Activated effector memory CD4-positive, alpha-beta T cell treated with Interleukin-2 at 50 U/mL for 16 hours (primary cell): Measurements from ENCODE around the gene RHCG.
"Not testable (repeated sequence)": the region's sequence is repeated elsewhere in the genome, so short reads cannot be mapped to it uniquely, and the experiment has no call there.

Experiments
- DNase-seq: peaks from one replicate; pipeline ENCODE4 v3.0.0-alpha.2; 2020

Gene RHCG

GRCh38 chr15:89475661-89476060 lies 20.7 kb downstream of the RHCG start:
- no peak for DNase-seq

DNA sequence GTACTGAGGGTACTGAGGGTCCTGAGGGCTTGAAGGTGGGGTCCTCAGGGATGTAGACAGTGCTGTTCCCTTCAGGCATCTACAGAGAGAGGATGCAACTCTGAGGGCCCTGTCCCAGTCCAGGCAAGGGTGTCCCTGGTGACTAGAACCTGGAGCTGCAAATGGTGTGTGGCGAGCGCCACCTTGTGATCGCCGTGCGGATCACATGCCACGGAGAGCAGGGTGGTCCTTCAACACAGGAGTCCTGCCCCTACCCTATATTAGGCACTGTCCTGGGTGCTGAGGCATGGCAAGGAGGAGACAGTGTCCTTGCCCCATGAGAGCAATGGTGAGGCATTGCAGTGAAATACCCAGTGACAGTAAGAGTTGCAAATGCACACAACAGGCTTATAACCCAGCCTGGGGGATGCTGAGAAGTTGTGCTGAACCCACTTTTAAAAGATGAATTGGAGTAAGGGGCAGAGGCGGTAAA lies 23.6 kb downstream of the RHCG start:
- no peak for DNase-seq

- no peak for DNase-seq
Observed at GRCh38 chr15:89469426-89470096, 26.8 kb downstream of the RHCG start.

- not testable (repeated sequence) for DNase-seq
Observed at GRCh38 chr15:89468813-89469212, 27.6 kb downstream of the RHCG start.

DNA sequence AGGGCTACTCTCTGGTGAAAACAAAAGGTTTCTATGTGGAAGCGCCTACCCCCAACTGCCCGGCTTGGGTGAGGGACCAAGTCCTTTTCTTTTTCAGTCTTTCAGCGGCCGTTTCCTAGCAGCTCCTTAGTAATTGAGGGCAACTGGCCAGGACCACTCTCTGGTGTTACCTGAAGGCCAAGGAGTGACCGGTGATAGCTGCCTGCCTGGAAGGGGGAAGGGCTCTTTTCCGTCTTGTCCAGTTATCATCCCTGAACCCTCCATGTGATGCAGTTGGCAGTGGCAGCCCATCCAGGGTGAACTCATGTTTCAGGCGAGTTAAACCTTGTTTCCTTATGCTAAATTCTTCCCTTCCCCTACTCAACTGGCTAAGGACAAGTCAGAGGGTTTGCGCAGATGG lies 33.3 kb downstream of the RHCG start:
- DNase-seq: no peak

GRCh38 chr15:89462198-89462912 lies 34.0 kb downstream of the RHCG start:
- no peak for DNase-seq

GRCh38 chr15:89461386-89461785 lies 35.0 kb downstream of the RHCG start:
- DNase-seq: no peak

GRCh38 chr15:89460048-89460447 lies 36.3 kb downstream of the RHCG start:
- no peak for DNase-seq

DNA sequence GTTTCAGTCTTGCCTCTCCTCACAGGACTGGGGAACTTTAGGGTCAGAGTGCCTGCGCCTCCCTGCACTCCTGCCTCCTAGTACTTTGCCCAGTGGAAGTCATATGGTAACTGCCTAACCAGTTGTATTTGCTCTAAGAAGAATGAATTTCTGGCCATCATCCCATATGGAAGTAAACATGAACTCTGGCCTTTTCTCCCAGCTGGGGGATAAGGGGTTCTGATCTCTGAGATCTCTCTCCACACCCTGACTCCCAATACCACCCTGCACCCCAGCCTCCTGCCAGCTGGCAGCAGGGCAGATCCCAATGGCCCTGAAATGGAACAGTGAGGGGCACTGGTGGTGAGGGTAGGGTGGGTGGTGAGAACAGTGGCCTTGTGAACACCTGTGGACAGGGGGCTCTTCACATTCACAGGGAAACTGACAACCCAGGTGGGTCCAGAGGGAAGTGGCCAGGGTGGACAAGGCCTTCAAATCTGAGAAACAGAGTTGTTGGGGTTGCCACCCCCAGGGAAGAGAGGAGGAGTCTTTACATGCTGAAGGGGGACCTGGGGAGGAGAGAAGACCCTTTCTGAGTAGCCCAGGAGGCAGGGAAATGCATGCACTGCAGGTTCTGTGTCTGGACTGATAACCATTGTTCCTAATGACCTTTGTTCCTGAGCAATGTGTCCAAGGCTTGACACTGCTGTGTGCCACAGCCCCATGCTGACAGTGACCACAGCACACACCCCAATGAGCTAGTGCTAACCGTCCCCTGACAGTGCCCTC lies 36.9 kb downstream of the RHCG start:
- DNase-seq: no peak

DNA sequence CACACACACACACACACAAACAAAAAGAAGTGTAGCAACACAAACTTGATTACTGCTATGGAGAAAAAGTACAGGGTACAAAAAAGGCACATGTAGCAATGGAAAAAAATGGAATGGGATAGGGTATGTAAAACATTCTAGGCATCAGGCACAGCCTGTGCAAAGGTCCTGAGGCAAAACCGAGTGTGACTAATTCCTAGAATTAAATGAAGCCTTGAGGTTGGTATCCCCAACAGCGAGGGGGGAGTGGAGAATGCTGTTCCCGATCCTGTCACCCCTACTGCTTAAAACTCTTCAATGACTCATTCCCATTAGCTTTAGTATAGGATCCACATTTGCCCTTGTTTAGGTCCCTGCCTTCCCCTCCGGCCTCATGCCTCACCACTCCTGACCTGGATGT lies 37.9 kb downstream of the RHCG start:
- no peak for DNase-seq

DNA sequence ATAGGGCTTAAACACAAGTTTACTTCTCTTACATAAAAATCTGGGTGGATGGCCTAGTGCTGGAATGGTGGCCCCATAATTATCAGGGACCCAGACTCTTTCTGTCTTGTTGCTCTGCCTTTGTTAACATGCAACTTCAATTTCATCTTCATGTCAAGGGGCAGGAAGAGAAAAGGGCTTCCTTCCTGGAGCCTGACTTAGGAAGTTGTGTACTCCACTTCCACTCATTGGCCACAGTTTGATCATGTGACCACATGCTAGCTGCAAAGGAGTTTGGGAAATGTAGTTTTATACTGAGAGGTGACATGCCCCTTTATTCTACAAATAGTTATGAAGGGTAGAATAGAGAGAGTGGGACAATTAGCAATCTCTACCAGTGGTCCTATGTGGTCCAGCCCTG lies 39.3 kb downstream of the RHCG start:
- DNase-seq: no peak

DNA sequence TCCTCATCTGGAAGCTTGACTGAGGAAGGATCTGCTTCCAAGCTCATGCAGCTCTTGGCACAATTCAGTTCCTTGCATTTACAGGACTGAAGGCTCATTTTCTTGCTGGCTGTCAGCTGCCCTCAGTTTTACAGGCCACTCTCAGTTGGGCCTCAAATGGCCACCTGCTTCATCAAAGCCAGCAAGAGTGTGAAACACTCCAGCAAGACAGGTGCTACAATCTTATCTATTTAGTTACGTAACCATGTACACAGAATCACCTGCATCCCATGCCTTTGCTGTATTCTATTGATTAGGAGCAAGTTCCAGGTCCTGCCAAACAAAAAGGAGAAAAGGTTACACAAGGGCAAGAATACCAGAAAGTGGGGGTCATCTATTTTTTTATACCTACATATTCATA lies 40.8 kb downstream of the RHCG start:
- no peak for DNase-seq

DNA sequence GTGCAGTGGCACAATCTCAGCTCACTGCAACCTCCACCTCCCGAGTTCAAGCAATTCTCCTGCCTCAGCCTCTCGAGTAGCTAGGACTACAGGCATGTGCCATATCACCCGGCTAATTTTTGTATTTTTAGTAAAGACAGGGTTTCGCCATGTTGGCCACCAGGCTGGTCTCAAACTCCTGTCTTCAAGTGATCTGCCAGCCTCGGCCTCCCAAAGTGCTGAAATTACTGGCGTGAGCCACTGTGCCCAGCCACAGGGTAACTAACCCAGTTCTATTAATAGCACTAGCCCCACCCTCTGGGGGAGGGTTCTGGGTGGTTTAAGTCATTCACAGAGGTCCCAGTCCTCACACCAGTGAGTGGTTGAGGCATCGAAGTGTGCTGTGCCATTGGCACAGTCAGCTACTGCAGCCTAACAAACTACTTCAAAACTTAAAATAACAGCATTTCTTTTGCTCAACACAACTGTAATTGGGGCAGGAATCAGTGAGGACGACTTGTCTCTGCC lies 44.0 kb downstream of the RHCG start:
- no peak for DNase-seq

DNA sequence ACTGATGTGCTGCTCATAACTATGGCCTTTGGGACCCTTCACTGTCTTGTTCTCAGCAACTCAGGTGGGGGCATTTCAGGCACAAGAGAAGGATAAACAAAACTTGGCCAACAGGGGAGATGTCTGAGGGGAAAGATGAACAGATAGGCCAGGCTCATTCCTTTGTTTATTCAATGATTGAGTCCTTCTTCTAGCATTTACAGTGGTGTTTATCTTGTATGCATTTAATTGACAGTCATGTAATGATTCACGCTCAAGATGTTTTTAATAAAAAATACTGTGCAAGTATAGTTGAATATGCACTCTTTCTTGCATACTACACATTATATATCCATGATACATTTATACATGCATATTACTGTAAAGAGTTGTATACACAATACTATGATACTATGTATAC lies 44.5 kb downstream of the RHCG start:
- DNase-seq: no peak

GRCh38 chr15:89450076-89451006 lies 46.0 kb downstream of the RHCG start:
- no peak for DNase-seq

DNA sequence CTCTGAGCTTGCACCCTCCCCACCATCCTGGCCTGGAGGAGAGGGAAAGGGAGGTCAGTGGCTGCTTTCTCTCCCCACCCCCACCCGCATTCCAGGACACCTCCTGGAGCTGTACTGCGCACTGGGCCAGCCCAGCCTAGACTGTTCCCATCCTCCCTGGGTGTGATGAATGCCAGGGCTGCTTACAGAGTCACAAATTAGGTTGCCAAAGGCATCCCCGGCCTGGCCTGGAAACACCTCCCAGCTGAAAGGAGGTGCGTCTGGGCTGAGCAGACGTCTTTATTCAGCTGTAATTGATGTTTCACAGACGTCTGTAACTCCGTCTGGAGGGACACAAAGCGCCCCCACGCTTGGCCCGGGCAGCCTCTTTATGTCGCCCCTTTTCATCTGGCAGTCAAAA lies 47.6 kb downstream of the RHCG start:
- DNase-seq: no peak

GRCh38 chr15:89447676-89448075 lies 48.7 kb downstream of the RHCG start:
- no peak for DNase-seq

DNA sequence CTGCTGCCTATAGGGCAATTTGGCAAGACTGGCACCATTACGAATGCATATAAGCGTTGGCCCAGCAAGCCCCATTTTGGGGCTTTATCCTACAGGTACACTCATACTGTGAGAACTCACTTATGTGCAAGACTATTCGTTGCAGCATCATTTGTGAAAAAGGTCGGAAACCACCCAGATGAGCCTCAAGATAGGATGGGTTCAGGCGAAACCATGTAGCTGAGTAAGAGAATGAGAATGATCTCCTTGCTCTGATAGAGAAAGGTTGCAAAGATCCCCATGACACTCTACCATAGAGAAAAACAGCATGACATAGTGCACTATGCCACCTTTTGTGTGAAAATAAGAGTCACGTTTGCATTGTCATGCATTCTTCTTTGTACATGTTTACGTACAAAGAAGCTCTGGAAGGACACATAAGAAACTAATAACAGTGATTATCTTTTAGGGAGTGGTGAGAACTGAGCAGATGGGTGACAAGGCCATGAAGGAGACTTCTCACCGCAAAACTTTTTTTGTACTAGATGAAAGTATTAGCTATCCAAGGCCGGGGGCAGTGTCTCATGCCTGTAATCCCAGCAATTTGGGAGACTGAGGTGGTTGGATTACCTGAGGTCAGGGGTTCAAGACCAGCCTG lies 50.0 kb downstream of the RHCG start:
- DNase-seq: no peak

GRCh38 chr15:89445518-89445917 lies 50.9 kb downstream of the RHCG start:
- no peak for DNase-seq

- no peak for DNase-seq
Observed at GRCh38 chr15:89444241-89445225, 51.9 kb downstream of the RHCG start.

DNA sequence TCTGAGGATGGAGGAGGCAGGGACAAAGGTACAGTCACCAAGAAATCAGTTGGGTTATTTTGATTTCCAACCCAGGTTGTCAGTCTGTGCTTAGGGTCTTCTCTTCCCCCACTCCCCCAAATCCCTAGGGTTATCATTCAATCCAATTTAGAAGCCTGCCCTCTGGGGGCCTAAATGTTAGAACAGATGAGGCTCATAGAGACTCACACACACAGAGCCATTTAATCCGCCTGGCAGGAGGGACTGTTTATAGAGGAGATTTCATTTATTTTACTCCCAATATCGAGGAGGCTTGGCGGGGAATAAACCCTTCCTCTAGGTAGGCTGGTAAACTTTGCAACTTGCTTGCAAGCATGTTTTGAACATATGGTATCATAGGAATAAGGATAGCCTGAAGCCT lies 52.8 kb downstream of the RHCG start:
- DNase-seq: no peak
